Activated T-cell treated with anti-CD3 and anti-CD28 coated beads, Interleukin-2, amount 50 U/mL, for 72 hours (primary cell): ENCODE measurements around the gene ACP2. TPM values are rescaled to one million over a fixed set of nuclear protein-coding genes. Genes with fewer than 3 reads are reported as not detected.

ENCODE experiments used
- ATAC-seq, 2 donors: fragments of 150-1000 bp; cut with Tn5 transposase; replicated peaks in 1 of 2; 2 replicates each; pipeline ENCODE4 v1.10.0; 2021; ENCODE audit warnings: moderate library complexity in 2 of 2, mild to moderate bottlenecking in 1 of 2
- DNase-seq, 2 donors: peaks; one replicate each; pipeline ENCODE4 v3.0.0; 2021 to 2022; ENCODE audit warnings: mixed read lengths in 1 of 2
- H3K27ac Mint-ChIP-seq: one replicate; pipeline ENCODE4 v1.8.0; 2022; ENCODE audit warnings: mild to moderate bottlenecking, moderate library complexity, mixed read lengths
- H3K27me3 Mint-ChIP-seq: one replicate; pipeline ENCODE4 v1.8.0; 2022; ENCODE audit warnings: low read depth, mixed read lengths
- H3K36me3 Mint-ChIP-seq, 2 donors: one replicate each; pipeline ENCODE4 v1.8.0; 2022; ENCODE audit warnings: mixed read lengths in 2 of 2, mild to moderate bottlenecking in 1 of 2; ENCODE audit not compliant: insufficient read depth in 2 of 2
- H3K4me1 Mint-ChIP-seq: one replicate; pipeline ENCODE4 v1.8.0; 2022; ENCODE audit warnings: low read depth, mixed read lengths
- H3K4me3 Mint-ChIP-seq, 2 donors: one replicate each; pipeline ENCODE4 v1.8.0; 2022; ENCODE audit warnings: mild to moderate bottlenecking in 2 of 2, mixed read lengths in 2 of 2, moderate library complexity in 2 of 2
- H3K9me3 Mint-ChIP-seq, 2 donors: one replicate each; pipeline ENCODE4 v1.8.0; 2022; ENCODE audit warnings: mixed read lengths in 2 of 2
- total RNA-seq, 2 donors: library from RNA; stranded (reverse); gene quantifications; one replicate each; pipeline ENCODE4 v1.2.3, GENCODE V29; 2022

ACP2 gene
- total RNA-seq, 2 donors from 2014 or later = 8.8 to 12.8 TPM

- no peak for DNase-seq
- peaks cover 37% of the 10 kb centered on the region for H3K4me1 Mint-ChIP-seq
- no peak overlapping the region for H3K27ac Mint-ChIP-seq
- H3K27me3 Mint-ChIP-seq = no peaks in the 10 kb centered on the region
- H3K36me3 Mint-ChIP-seq = peaks cover 8 to 18% of the 10 kb centered on the region in 2 donors
- H3K9me3 Mint-ChIP-seq = no peaks in the 10 kb centered on the region
- no peak overlapping the region for H3K4me3 Mint-ChIP-seq
- no peak for ATAC-seq
These were observed 2.8 kb downstream of the ACP2 start for GRCh38 chr11:47245611-47246357.

GRCh38 chr11:47244448-47245350, 3.9 kb downstream of the ACP2 start:
- peaks cover 10 to 28% of the 10 kb centered on the region in 2 donors for H3K36me3 Mint-ChIP-seq
- no peak overlapping the region for H3K4me3 Mint-ChIP-seq
- peaks cover 38% of the 10 kb centered on the region for H3K4me1 Mint-ChIP-seq
- H3K27ac Mint-ChIP-seq = no peak overlapping the region
- H3K9me3 Mint-ChIP-seq = no peaks in the 10 kb centered on the region
- H3K27me3 Mint-ChIP-seq = no peaks in the 10 kb centered on the region
- no peak for ATAC-seq
- no peak for DNase-seq

- H3K27ac Mint-ChIP-seq = peak overlapping the region; percentile 52
- peaks cover 11 to 29% of the 10 kb centered on the region in 2 donors for H3K36me3 Mint-ChIP-seq
- peaks cover 38% of the 10 kb centered on the region for H3K4me1 Mint-ChIP-seq
- no peak overlapping the region for H3K4me3 Mint-ChIP-seq
- DNase-seq (no peak), ATAC-seq (no peak)
- H3K27me3 Mint-ChIP-seq = no peaks in the 10 kb centered on the region
- H3K9me3 Mint-ChIP-seq = no peaks in the 10 kb centered on the region
These were observed 5.2 kb downstream of the ACP2 start for GRCh38 chr11:47243454-47243853.

GRCh38 chr11:47242596-47243192, 5.9 kb downstream of the ACP2 start:
- H3K4me3 Mint-ChIP-seq = no peak overlapping the region
- H3K4me1 Mint-ChIP-seq = peaks cover 33% of the 10 kb centered on the region
- H3K27ac Mint-ChIP-seq = peak overlapping the region; percentile 7
- no peak for DNase-seq
- no peak for ATAC-seq
- no peaks in the 10 kb centered on the region for H3K9me3 Mint-ChIP-seq
- no peaks in the 10 kb centered on the region for H3K27me3 Mint-ChIP-seq
- peaks cover 15 to 33% of the 10 kb centered on the region in 2 donors for H3K36me3 Mint-ChIP-seq

- H3K4me1 Mint-ChIP-seq = peaks cover 24% of the 10 kb centered on the region
- no peaks in the 10 kb centered on the region for H3K27me3 Mint-ChIP-seq
- DNase-seq (no peak), ATAC-seq (peak; percentile 24 to 53)
- H3K27ac Mint-ChIP-seq = peak overlapping the region; percentile 6
- no peak overlapping the region for H3K4me3 Mint-ChIP-seq
- H3K36me3 Mint-ChIP-seq = peaks cover 16 to 38% of the 10 kb centered on the region in 2 donors
- H3K9me3 Mint-ChIP-seq = no peaks in the 10 kb centered on the region
These were observed 6.7 kb downstream of the ACP2 start for GRCh38 chr11:47241841-47242301.

GRCh38 chr11:47239852-47240251, 8.8 kb downstream of the ACP2 start:
- Mint-ChIP-seq H3K9me3 (no peaks in the 10 kb centered on the region), H3K27me3 (no peaks in the 10 kb centered on the region), H3K4me1 (peaks cover 27% of the 10 kb centered on the region), H3K27ac (no peak overlapping the region), H3K36me3 (peaks cover 19 to 52% of the 10 kb centered on the region in 2 donors), H3K4me3 (no peak overlapping the region)
- no peak for DNase-seq
- ATAC-seq = no peak

GRCh38 chr11:47236482-47236881, 12.1 kb downstream of the ACP2 start:
- H3K27me3 Mint-ChIP-seq = no peaks in the 10 kb centered on the region
- peaks cover 16 to 45% of the 10 kb centered on the region in 2 donors for H3K36me3 Mint-ChIP-seq
- peak overlapping the region; percentile 76 for H3K27ac Mint-ChIP-seq
- ATAC-seq = no peak
- no peak for DNase-seq
- H3K4me3 Mint-ChIP-seq = no peak overlapping the region
- H3K4me1 Mint-ChIP-seq = peaks cover 40% of the 10 kb centered on the region
- H3K9me3 Mint-ChIP-seq = no peaks in the 10 kb centered on the region

GRCh38 chr11:47235163-47235562, 13.5 kb downstream of the ACP2 start:
- Mint-ChIP-seq H3K4me1 (peaks cover 37% of the 10 kb centered on the region), H3K4me3 (peak overlapping the region in 1 of 2 donors; percentile 56), H3K27me3 (no peaks in the 10 kb centered on the region), H3K27ac (peak overlapping the region; percentile 61), H3K9me3 (no peaks in the 10 kb centered on the region), H3K36me3 (peaks cover 14 to 42% of the 10 kb centered on the region in 2 donors)
- DNase-seq = no peak
- ATAC-seq = peak in 1 of 2 donors; percentile 16

- Mint-ChIP-seq H3K27ac (peak overlapping the region; percentile 61), H3K36me3 (peaks cover 13 to 38% of the 10 kb centered on the region in 2 donors)
These were observed 13.9 kb downstream of the ACP2 start for GRCh38 chr11:47234669-47235100.

GRCh38 chr11:47233989-47234668, 14.5 kb downstream of the ACP2 start:
- Mint-ChIP-seq H3K36me3 (peaks cover 14 to 37% of the 10 kb centered on the region in 2 donors), H3K4me1 (peaks cover 37% of the 10 kb centered on the region), H3K4me3 (peak overlapping the region; percentile 12 to 31), H3K9me3 (no peaks in the 10 kb centered on the region), H3K27me3 (no peaks in the 10 kb centered on the region), H3K27ac (no peak overlapping the region)
- ATAC-seq = peak; percentile 48 to 49
- no peak for DNase-seq

More at GRCh38 chr11:47234669-47235100, 13.9 kb downstream of the ACP2 start:
- DNase-seq = no peak
- peak; percentile 64 to 65 for ATAC-seq
- H3K4me1 Mint-ChIP-seq = peaks cover 37% of the 10 kb centered on the region
- H3K4me3 Mint-ChIP-seq = peak overlapping the region; percentile 31 to 56
- H3K9me3 Mint-ChIP-seq = no peaks in the 10 kb centered on the region
- no peaks in the 10 kb centered on the region for H3K27me3 Mint-ChIP-seq

- no peak overlapping the region for H3K27ac Mint-ChIP-seq
- no peaks in the 10 kb centered on the region for H3K9me3 Mint-ChIP-seq
- no peak overlapping the region for H3K4me3 Mint-ChIP-seq
- ATAC-seq (no peak), DNase-seq (no peak)
- H3K27me3 Mint-ChIP-seq = no peaks in the 10 kb centered on the region
- peaks cover 18 to 46% of the 10 kb centered on the region in 2 donors for H3K36me3 Mint-ChIP-seq
- peaks cover 37% of the 10 kb centered on the region for H3K4me1 Mint-ChIP-seq
These were observed 15.6 kb downstream of the ACP2 start for GRCh38 chr11:47233051-47233450.

GRCh38 chr11:47229161-47229560, 19.5 kb downstream of the ACP2 start:
- no peak for ATAC-seq
- Mint-ChIP-seq H3K4me1 (peaks cover 51% of the 10 kb centered on the region), H3K9me3 (no peaks in the 10 kb centered on the region), H3K27ac (no peak overlapping the region), H3K27me3 (no peaks in the 10 kb centered on the region), H3K4me3 (peak overlapping the region in 1 of 2 donors; percentile 20), H3K36me3 (peaks cover 13 to 44% of the 10 kb centered on the region in 2 donors)
- no peak for DNase-seq
